Subcutaneous abdominal adipose tissue (tissue), 5 donors: ENCODE data around the gene MATCAP1.

Source experiments
- H3K27ac ChIP-seq: one replicate; pipeline ENCODE4 v1.7.0; 2013; ENCODE audit warnings: low read depth, mild to moderate bottlenecking, inconsistent platforms, low read length, moderate library complexity
- H3K27me3 ChIP-seq, 5 donors: one replicate each; pipeline ENCODE4 v1.7.0; 2013; ENCODE audit warnings: low read length in 5 of 5, inconsistent platforms in 1 of 5; ENCODE audit not compliant: control insufficient read depth in 5 of 5, insufficient read depth in 4 of 5
- H3K36me3 ChIP-seq, 5 donors: one replicate each; pipeline ENCODE4 v1.7.0; 2013; ENCODE audit warnings: low read length in 5 of 5; ENCODE audit not compliant: control insufficient read depth in 5 of 5, insufficient read depth in 5 of 5
- H3K4me1 ChIP-seq, 5 donors: one replicate each; pipeline ENCODE4 v1.7.0; 2013; ENCODE audit warnings: low read length in 5 of 5, mild to moderate bottlenecking in 3 of 5, moderate library complexity in 1 of 5; ENCODE audit not compliant: control insufficient read depth in 5 of 5, insufficient read depth in 5 of 5
- H3K4me3 ChIP-seq, 5 donors: one replicate each; pipeline ENCODE4 v1.7.0; 2013; ENCODE audit warnings: low read length in 5 of 5, low read depth in 1 of 5
- H3K9ac ChIP-seq, 5 donors: one replicate each; pipeline ENCODE4 v1.7.0; 2013; ENCODE audit warnings: low read length in 5 of 5, mild to moderate bottlenecking in 4 of 5, moderate library complexity in 3 of 5
- H3K9me3 ChIP-seq, 5 donors: one replicate each; pipeline ENCODE4 v1.7.0; 2013; ENCODE audit warnings: low read length in 5 of 5; ENCODE audit not compliant: control insufficient read depth in 5 of 5
- donor health status: healthy.
- donor health status: healthy.
- donor health status: healthy.
- donor health status: healthy.
- donor health status: healthy.

The MATCAP1 gene

DNA sequence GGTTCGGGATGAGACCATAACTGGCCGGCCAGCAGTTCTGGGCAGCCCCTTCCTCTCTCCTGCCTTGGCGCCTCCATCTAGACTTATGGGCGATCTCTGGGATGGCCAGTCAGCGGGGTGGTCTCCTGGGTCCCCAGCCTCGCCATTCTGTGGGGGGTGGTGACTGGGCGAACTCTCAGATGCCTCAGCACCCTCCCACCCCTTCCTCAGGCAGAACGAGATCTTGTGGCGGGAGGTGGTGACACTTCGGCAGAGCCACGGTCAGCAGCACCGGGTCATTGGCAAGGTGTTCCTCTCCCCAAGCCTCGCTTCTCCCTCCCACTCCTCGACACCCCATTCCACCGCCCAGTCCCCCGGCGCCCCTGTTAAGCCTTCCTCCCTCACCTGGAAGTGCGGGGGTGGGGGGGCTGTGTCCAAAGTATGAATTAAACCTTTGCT lies 17.6 kb downstream of the MATCAP1 start:
- Histone ChIP-seq H3K36me3 (peaks cover 0 to 10% (median 0%) of the 10 kb centered on the region in 5 donors), H3K27me3 (peaks cover 0 to 19% (median 5%) of the 10 kb centered on the region in 5 donors), H3K9ac (no peak overlapping the region), H3K9me3 (no peaks in the 10 kb centered on the region), H3K27ac (no peak overlapping the region), H3K4me1 (peaks cover 0 to 71% (median 58%) of the 10 kb centered on the region in 5 donors), H3K4me3 (no peak overlapping the region)

DNA sequence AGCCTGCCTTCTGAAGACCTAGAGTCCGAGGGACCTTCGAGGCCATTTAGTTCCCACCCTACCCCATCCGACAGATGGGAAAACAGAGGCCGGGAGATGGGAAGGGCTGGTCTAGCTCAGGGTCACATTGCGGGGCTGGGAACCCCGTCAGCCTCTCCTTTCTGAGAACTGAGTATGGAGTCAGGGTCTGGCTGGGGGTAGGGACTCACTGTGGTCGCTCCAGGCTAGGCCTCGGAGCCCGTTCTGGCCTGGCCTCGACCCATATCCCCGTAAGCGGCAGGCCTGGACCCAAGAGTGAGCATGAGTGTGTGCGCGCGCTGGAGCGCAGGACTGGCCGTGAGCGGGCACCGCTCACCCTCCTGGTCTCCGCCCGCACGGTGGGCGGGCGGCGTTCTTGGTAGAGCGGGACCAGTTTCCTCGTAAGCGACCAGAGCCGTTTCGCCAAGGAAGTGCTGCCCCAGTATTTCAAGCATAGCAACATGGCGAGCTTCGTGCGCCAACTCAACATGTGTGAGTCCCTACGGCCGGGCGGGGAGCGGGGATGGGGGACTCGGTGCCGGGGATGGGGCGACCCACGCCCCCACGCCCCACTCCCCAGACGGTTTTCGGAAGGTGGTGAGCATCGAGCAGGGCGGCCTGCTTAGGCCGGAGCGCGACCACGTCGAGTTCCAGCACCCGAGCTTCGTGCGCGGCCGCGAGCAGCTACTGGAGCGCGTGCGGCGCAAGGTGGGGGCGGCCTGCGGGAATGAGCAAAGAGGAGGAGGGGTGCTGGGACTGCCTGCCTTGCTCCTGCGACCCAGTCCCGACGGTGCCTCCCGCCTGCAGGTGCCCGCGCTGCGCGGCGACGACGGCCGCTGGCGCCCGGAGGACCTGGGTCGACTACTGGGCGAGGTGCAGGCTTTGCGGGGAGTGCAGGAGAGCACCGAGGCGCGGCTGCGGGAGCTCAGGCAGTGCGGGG lies 18.4 kb downstream of the MATCAP1 start:
- Histone ChIP-seq H3K4me3 (peak overlapping the region; percentile 44 to 66 (median 59)), H3K9me3 (no peaks in the 10 kb centered on the region)

GRCh38 chr16:67164599-67165061 lies 19.1 kb downstream of the MATCAP1 start, which contains the start of gene HSF4:
HSF4 (plus strand) TSS chr16:67164745; CDS start chr16:67164812, 67 bp downstream.
- H3K4me1 ChIP-seq: peaks cover 0 to 72% (median 59%) of the 10 kb centered on the region in 5 donors
- H3K4me3 ChIP-seq: peak within 1 kb of the TSS; percentile 47 to 70 (median 61)
- peak within 1 kb of the TSS in 3 of 5 donors; percentile 30 to 66 (median 64) for H3K9ac ChIP-seq
- no peaks in the 10 kb centered on the region for H3K9me3 ChIP-seq
- peaks cover 0 to 19% (median 5%) of the 10 kb centered on the region in 5 donors for H3K27me3 ChIP-seq
- no peak within 1 kb of the TSS for H3K27ac ChIP-seq
- peaks cover 0 to 10% (median 0%) of the 10 kb centered on the region in 5 donors for H3K36me3 ChIP-seq

More for the DNA sequence above, 18.4 kb downstream of the MATCAP1 start:
- H3K9ac ChIP-seq: peak overlapping the region in 3 of 5 donors; percentile 30 to 66 (median 64)
- H3K36me3 ChIP-seq: peaks cover 0 to 10% (median 0%) of the 10 kb centered on the region in 5 donors
- H3K27ac ChIP-seq: no peak overlapping the region
- peaks cover 0 to 73% (median 59%) of the 10 kb centered on the region in 5 donors for H3K4me1 ChIP-seq
- H3K27me3 ChIP-seq: peaks cover 0 to 19% (median 5%) of the 10 kb centered on the region in 5 donors

DNA sequence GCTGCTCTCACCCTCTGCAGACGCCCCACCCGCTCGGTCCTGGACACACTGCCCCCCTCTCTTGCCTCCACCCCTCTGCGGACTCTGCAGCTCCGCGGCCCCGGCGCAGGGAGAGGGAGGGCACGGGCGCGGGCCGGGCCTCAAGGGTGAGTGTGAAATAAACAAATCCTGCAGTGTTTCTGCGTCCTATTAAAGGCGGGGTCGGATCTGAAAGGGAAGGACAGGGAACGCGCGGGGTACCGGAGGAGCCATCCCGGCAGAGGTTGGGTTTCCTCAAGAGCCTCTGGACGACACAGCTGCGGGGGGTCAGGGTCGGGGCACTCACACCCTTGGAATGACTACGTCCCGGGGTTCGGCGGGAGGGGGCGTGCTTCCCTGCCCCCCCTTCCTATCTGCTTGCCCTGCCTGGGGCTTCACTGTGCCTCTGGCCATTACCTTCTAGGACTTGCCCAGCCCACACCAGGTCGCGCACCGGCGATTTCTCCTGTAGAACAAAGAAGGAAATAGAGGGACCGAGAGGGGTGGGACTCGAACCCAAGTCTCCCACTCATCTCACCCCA lies 19.7 kb downstream of the MATCAP1 start:
- peak overlapping the region in 4 of 5 donors; percentile 47 to 70 (median 58) for H3K4me3 ChIP-seq
- peaks cover 0 to 19% (median 5%) of the 10 kb centered on the region in 5 donors for H3K27me3 ChIP-seq
- H3K27ac ChIP-seq: no peak overlapping the region
- H3K9me3 ChIP-seq: no peaks in the 10 kb centered on the region
- peaks cover 0 to 10% (median 0%) of the 10 kb centered on the region in 5 donors for H3K36me3 ChIP-seq
- no peak overlapping the region for H3K9ac ChIP-seq
- peaks cover 0 to 72% (median 58%) of the 10 kb centered on the region in 5 donors for H3K4me1 ChIP-seq

- Histone ChIP-seq H3K27ac (no peak overlapping the region), H3K4me1 (peaks cover 0 to 76% (median 62%) of the 10 kb centered on the region in 5 donors), H3K27me3 (peaks cover 0 to 19% (median 5%) of the 10 kb centered on the region in 5 donors), H3K4me3 (peak overlapping the region in 4 of 5 donors; percentile 36 to 70 (median 58)), H3K36me3 (peaks cover 0 to 10% (median 0%) of the 10 kb centered on the region in 5 donors), H3K9me3 (no peaks in the 10 kb centered on the region), H3K9ac (no peak overlapping the region)
These were observed 20.4 kb downstream of the MATCAP1 start for GRCh38 chr16:67163164-67163998.

GRCh38 chr16:67162506-67163163 lies 21.1 kb downstream of the MATCAP1 start:
- no peak overlapping the region for H3K27ac ChIP-seq
- no peak overlapping the region for H3K9ac ChIP-seq
- H3K9me3 ChIP-seq: no peaks in the 10 kb centered on the region
- peaks cover 0 to 8% (median 0%) of the 10 kb centered on the region in 5 donors for H3K36me3 ChIP-seq
- H3K4me1 ChIP-seq: peaks cover 0 to 77% (median 62%) of the 10 kb centered on the region in 5 donors
- H3K4me3 ChIP-seq: peak overlapping the region in 3 of 5 donors; percentile 36 to 70 (median 66)
- H3K27me3 ChIP-seq: peaks cover 0 to 19% (median 5%) of the 10 kb centered on the region in 5 donors

GRCh38 chr16:67161595-67162058 lies 22.1 kb downstream of the MATCAP1 start:
- H3K27ac ChIP-seq: no peak overlapping the region
- peaks cover 0 to 19% (median 5%) of the 10 kb centered on the region in 5 donors for H3K27me3 ChIP-seq
- peak overlapping the region in 3 of 5 donors; percentile 21 to 89 (median 50) for H3K4me3 ChIP-seq
- no peaks in the 10 kb centered on the region for H3K36me3 ChIP-seq
- H3K4me1 ChIP-seq: peaks cover 0 to 77% (median 62%) of the 10 kb centered on the region in 5 donors
- H3K9me3 ChIP-seq: no peaks in the 10 kb centered on the region
- no peak overlapping the region for H3K9ac ChIP-seq

GRCh38 chr16:67158637-67159600 lies 24.8 kb downstream of the MATCAP1 start:
- Histone ChIP-seq H3K27ac (no peak overlapping the region), H3K9ac (peak overlapping the region; percentile 56 to 88 (median 83)), H3K9me3 (no peaks in the 10 kb centered on the region), H3K36me3 (peaks cover 0 to 3% (median 0%) of the 10 kb centered on the region in 5 donors), H3K4me1 (peaks cover 0 to 63% (median 47%) of the 10 kb centered on the region in 5 donors), H3K4me3 (peak overlapping the region; percentile 59 to 94 (median 89)), H3K27me3 (peaks cover 0 to 14% (median 0%) of the 10 kb centered on the region in 5 donors)
